ENCODE data around the gene CLK2.

DNA sequence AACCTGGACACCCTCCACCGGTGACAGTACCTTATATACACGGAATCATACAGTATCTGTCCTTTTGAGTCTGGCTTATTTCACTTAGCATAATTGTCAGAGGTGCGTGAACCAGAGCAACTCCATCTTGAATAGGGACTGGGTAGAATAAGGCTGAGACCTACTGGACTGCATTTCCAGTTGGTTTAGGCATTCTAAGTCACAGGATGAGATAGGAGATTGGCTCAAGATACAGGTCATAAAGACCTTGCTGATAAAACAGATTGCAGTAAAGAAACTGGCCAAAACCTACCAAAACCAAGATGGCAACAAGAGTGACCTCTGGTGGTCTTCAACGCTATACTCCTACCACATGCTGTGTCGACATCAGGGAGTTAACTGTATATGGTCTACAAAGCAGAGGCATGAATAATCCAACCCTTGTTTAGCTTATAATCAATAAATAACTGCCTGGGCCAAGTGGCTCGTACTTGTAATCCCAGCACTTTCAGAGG lies 34.0 kb upstream of the CLK2 start:
- TF ChIP-seq TAF1 (IDR thresholded peaks at IDR 0.05; ENCODE audit: low read depth, low read length): no peak
- TF ChIP-seq POLR2A (IDR thresholded peaks at IDR 0.05; ENCODE audit: low read depth, low read length): no peak
- TF ChIP-seq POU2F2 (IDR thresholded peaks at IDR 0.05; ENCODE audit: low read depth, low read length): no peak
- no peak for TF ChIP-seq POLR2AphosphoS5 (IDR thresholded peaks at IDR 0.05; ENCODE audit: low read depth, low read length)
- TF ChIP-seq SPI1 (IDR thresholded peaks at IDR 0.05; ENCODE audit: low read depth, low read length): no peak
- TF ChIP-seq PAX5 (IDR thresholded peaks at IDR 0.05; ENCODE audit: insufficient read depth, low read length, severe bottlenecking): no peak
